HG03442 (cell line): ENCODE data around the gene FIBP.
"Not testable (repeated sequence)": the region's sequence is repeated elsewhere in the genome, so short reads cannot be mapped to it uniquely, and the experiment has no call there.

Source experiments
- ATAC-seq: cut with Tn5 transposase; IDR thresholded peaks from one replicate; pipeline ENCODE4 v1.9.1; 2021; ENCODE audit warnings: mild to moderate bottlenecking, moderate library complexity; ENCODE audit not compliant: unreplicated experiment

Gene FIBP

GRCh38 chr11:65849366-65849765, 38.9 kb downstream of the FIBP start:
- ATAC-seq: no peak

DNA sequence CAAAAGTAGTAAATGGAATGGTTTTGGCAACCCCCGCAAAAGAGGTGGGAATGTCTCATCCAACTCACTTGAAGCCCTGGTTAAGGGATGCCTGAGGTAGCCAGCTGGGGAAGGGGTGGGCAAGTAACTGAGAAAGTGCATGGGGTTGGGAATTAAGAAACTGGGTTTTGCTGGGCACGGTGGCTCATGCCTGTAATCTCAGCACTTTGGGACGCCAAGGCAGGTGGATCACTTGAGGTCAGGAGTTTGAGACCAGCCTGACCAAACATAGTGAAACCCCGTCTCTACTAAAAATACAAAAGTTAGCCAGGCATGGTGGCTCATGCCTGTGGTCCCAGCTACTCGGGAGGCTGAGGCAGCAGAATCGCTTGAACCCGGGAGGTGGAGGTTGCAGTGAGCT, 39.6 kb downstream of the FIBP start:
- ATAC-seq: not testable (repeated sequence)

DNA sequence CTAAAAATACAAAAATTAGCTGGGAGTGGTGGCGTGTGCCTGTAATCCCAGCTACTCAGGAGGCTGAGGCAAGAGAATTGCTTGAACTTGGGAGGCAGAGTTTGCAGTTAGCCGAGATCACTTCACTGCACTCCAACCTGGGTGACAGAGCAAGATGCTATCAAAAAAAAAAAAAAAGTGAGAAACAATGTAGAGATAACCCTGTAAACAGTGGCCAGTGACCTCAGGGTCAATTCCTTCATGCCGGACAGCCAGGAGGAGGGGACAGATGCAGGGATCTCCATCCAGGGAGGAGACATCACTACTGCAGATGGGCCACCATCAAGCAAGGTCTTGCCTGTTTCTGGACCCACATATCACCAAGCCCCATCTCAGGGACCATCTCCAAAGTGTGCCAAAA, 40.5 kb downstream of the FIBP start:
- ATAC-seq: no peak

GRCh38 chr11:65844231-65844872, 43.9 kb downstream of the FIBP start:
- no peak for ATAC-seq

GRCh38 chr11:65843811-65844210, 44.5 kb downstream of the FIBP start:
- no peak for ATAC-seq

DNA sequence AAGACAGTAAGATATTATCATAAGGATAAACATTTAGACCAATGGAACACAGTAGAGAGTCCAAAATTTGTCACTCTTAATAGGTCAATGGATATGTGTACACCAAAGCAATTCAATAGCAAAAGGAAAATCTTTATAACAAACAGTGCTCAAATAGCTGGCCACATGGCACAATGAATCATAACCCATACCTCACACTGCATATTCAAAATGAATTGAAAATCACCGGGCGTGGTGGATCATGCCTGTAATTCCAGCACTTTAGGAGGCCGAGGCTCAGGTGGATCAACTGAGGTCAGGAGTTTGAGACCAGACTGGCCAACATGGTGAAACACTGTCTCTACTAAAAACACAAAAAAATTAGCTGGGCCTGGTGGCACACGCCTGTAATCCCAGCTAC, 46.1 kb downstream of the FIBP start:
- no peak for ATAC-seq

DNA sequence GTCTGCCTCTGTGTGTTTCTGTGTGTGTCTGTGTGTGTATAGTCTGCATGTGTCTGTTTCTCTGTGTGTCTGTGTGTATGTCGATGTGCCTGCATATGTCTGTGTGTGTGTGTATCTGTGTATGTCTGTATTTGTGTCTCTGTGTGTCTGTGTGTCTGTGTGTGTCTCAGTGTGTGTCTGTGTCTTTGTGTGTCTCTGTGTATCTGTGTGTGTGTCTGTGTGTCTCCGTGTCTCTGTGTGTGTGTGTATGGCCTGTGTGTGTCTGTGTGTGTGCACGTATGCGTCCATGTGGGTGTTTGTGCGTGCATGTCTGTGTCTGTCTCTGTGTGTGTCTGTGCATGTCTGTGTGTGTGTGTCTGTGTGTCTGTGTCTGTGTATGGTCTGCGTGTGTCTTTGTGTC, 54.1 kb downstream of the FIBP start:
- ATAC-seq: no peak
